K562 (cell line): ENCODE measurements around the gene SEC24C. TPM values are rescaled to one million over a fixed set of nuclear protein-coding genes. Genes with fewer than 3 reads are reported as not detected.
A peak's percentile ranks its signal among the peaks of the same experiment; 100 is the strongest.

ENCODE experiments used
- COPS2 ChIP-seq: fragments of 450-650 bp; conservative IDR thresholded peaks from 2 replicates; pipeline ENCODE4 v1.6.1; 2016; ENCODE audit warnings: mild to moderate bottlenecking, moderate library complexity
- EHMT2 ChIP-seq: fragments of 450-650 bp; IDR thresholded peaks from 2 replicates; pipeline ENCODE4 v1.6.1; 2018; ENCODE audit warnings: antibody characterized with exemption
- FIP1L1 ChIP-seq: fragments of 200-400 bp; formaldehyde crosslinking; IDR thresholded peaks from 2 replicates; pipeline ENCODE4 v1.6.1; 2018; ENCODE audit warnings: mild to moderate bottlenecking, low read depth, low read length; ENCODE audit not compliant: poor library complexity, severe bottlenecking
- GATAD2B ChIP-seq: fragments of 450-650 bp; IDR thresholded peaks from 2 replicates; pipeline ENCODE4 v1.6.1; 2017; ENCODE audit warnings: mild to moderate bottlenecking, borderline replicate concordance
- HDAC3 ChIP-seq: fragments of 450-650 bp; IDR thresholded peaks from 2 replicates; pipeline ENCODE4 v1.6.1; 2018; ENCODE audit warnings: borderline replicate concordance, mild to moderate bottlenecking, moderate library complexity; ENCODE audit not compliant: partially characterized antibody
- HMGN3 ChIP-seq: IDR thresholded peaks from 2 replicates; pipeline ENCODE4 v1.6.1; 2011; ENCODE audit warnings: borderline replicate concordance, low read depth, mild to moderate bottlenecking, mixed read lengths, low read length; ENCODE audit not compliant: insufficient read length; ENCODE audit errors: extremely low read depth
- NFYB ChIP-seq: IDR thresholded peaks from 2 replicates; pipeline ENCODE4 v1.6.1; 2011; ENCODE audit warnings: mild to moderate bottlenecking, moderate library complexity; ENCODE audit not compliant: insufficient read length; ENCODE audit errors: extremely low read depth
- NR2F6 ChIP-seq: fragments of 450-650 bp; formaldehyde crosslinking; IDR thresholded peaks from 2 replicates; pipeline ENCODE4 v1.4.0; 2020; ENCODE audit warnings: mild to moderate bottlenecking
- OTX1 ChIP-seq: fragments of 450-650 bp; formaldehyde crosslinking; IDR thresholded peaks from 2 replicates; pipeline ENCODE4 v1.4.0; 2022; ENCODE audit warnings: mild to moderate bottlenecking
- RFX5 ChIP-seq: IDR thresholded peaks from 2 replicates; pipeline ENCODE4 v1.6.1; 2011; ENCODE audit warnings: low read depth, mild to moderate bottlenecking, improper control_type of control experiment, low read length
- SOX6 ChIP-seq: fragments of 450-650 bp; IDR thresholded peaks from 2 replicates; pipeline ENCODE4 v1.6.1; 2014; ENCODE audit warnings: mild to moderate bottlenecking
- USF2 ChIP-seq: sonication (generic); formaldehyde crosslinking; IDR thresholded peaks from 2 replicates; pipeline ENCODE4 v1.5.0; 2020; ENCODE audit warnings: missing genetic modification reagents
- ZBTB1 ChIP-seq: sonication (generic); formaldehyde crosslinking; IDR thresholded peaks from 2 replicates; pipeline ENCODE4 v1.8.1; 2023; ENCODE audit warnings: missing genetic modification reagents, low read depth, mild to moderate bottlenecking, borderline replicate concordance
- ZNF124 ChIP-seq: sonication (generic); formaldehyde crosslinking; IDR thresholded peaks from 2 replicates; pipeline ENCODE4 v1.8.1; 2022; ENCODE audit warnings: missing genetic modification reagents
- ZNF174 ChIP-seq: fragments of 250-450 bp; sonication (Bioruptor Pico); IDR thresholded peaks from 2 replicates; pipeline ENCODE4 v1.4.0; 2020; ENCODE audit warnings: mild to moderate bottlenecking
- ZNF212 ChIP-seq: fragments of 450-650 bp; formaldehyde crosslinking; IDR thresholded peaks from 2 replicates; pipeline ENCODE4 v1.4.0; 2020; ENCODE audit warnings: mild to moderate bottlenecking
- ZNF3 ChIP-seq: fragments of 250-450 bp; sonication (Bioruptor Pico); IDR thresholded peaks from 2 replicates; pipeline ENCODE4 v1.5.0; 2021; ENCODE audit warnings: mild to moderate bottlenecking, moderate library complexity
- ZNF311 ChIP-seq: fragments of 250-450 bp; sonication (Bioruptor Pico); IDR thresholded peaks from 2 replicates; pipeline ENCODE4 v1.4.0; 2020; ENCODE audit warnings: mild to moderate bottlenecking, moderate library complexity
- ZNF699 ChIP-seq: fragments of 250-450 bp; sonication (Bioruptor Pico); IDR thresholded peaks from 2 replicates; pipeline ENCODE4 v1.8.0; 2021; ENCODE audit warnings: mild to moderate bottlenecking, moderate library complexity; ENCODE audit not compliant: insufficient replicate concordance
- ZNF75A ChIP-seq: fragments of 450-650 bp; formaldehyde crosslinking; IDR thresholded peaks from 2 replicates; pipeline ENCODE4 v1.4.0; 2020; ENCODE audit warnings: mild to moderate bottlenecking
- polyA plus RNA-seq, 8 experiments: library from polyadenylated mRNA; depleted of rRNA in 4 of 8; stranded (reverse) in 5 of 8; unstranded in 3 of 8; fragments of >200 nt; fragmentation: Nextera tagmentation in 2 of 8; fragmentation: Illumina TruSeq in 1 of 8; extraction: Ambion mirVana in 2 of 8; extraction: Trizol in 1 of 8; gene quantifications; 2 replicates each; pipeline versions ENCODE4 v1.2.1 to v1.2.3, GENCODE V29; 2011 to 2014; ENCODE audit warnings: inconsistent platforms in 1 of 8, missing spikeins in 1 of 8
- total RNA-seq, 7 experiments: library from RNA; depleted of rRNA in 6 of 7; stranded (reverse); fragments of >200 nt in 6 of 7; fragmentation: Illumina TruSeq in 2 of 7; extraction: Trizol in 2 of 7; gene quantifications; 2 replicates each; pipeline versions ENCODE4 v1.2.1 to v1.2.3, GENCODE V29; 2011 to 2021; ENCODE audit warnings: low replicate concordance in 1 of 7
- TF ChIP-seq, protein P1 (sequence below), 3 experiments: IDR thresholded peaks in 2 of 3; conservative IDR thresholded peaks in 1 of 3; 2 replicates each; pipeline ENCODE4 v1.5.1; 2011 to 2012; ENCODE audit warnings: low read length in 3 of 3, mild to moderate bottlenecking in 3 of 3, control low read depth in 2 of 3, improper control_type of control experiment in 1 of 3, inconsistent platforms in 1 of 3, low read depth in 1 of 3, mixed read lengths in 1 of 3, moderate library complexity in 1 of 3; ENCODE audit not compliant: insufficient read depth in 2 of 3
- TF ChIP-seq, protein P2 (sequence below): fragments of 250-450 bp; sonication (Bioruptor Pico); IDR thresholded peaks from 2 replicates; pipeline ENCODE4 v1.4.0; 2020
- TF ChIP-seq, protein P3 (sequence below): sonication (generic); formaldehyde crosslinking; IDR thresholded peaks from 2 replicates; pipeline ENCODE4 v1.8.0; 2023; ENCODE audit warnings: mild to moderate bottlenecking, missing genetic modification reagents

The SEC24C gene
- total and polyA plus RNA-seq, 9 of the 15 experiments (the other 6 are each of a cell fraction or from before 2014, with no cell fraction given), result 19.0 to 115 (median 70.5) TPM

DNA sequence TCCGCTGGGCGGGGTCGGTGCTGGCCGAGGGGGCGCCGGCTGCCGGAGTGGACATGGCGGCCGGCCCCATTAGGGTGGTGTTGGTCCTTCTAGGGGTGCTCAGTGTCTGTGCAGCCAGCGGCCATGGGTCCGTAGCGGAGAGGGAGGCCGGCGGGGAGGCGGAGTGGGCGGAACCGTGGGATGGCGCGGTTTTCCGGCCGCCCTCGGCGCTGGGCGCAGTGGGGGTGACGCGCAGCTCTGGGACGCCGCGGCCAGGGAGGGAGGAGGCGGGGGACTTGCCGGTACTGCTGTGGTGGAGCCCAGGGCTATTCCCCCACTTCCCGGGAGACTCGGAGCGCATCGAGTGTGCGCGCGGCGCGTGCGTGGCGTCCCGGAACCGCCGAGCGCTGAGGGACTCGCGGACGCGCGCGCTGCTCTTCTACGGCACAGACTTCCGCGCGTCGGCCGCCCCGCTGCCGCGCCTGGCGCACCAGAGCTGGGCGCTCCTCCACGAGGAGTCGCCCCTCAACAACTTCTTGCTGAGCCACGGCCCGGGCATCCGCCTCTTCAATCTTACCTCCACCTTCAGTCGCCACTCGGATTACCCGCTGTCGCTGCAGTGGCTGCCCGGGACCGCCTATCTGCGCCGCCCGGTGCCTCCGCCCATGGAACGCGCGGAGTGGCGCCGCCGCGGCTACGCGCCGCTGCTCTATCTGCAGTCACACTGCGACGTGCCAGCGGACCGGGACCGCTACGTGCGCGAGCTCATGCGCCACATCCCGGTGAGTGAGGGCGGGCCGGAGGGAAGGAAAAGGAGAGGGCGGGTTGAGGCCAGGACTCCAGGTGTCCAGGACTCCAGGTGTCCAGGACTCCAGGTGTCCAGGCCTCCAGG, 28.3 kb downstream of the SEC24C start (continued):
- TF ChIP-seq, protein P1, sequence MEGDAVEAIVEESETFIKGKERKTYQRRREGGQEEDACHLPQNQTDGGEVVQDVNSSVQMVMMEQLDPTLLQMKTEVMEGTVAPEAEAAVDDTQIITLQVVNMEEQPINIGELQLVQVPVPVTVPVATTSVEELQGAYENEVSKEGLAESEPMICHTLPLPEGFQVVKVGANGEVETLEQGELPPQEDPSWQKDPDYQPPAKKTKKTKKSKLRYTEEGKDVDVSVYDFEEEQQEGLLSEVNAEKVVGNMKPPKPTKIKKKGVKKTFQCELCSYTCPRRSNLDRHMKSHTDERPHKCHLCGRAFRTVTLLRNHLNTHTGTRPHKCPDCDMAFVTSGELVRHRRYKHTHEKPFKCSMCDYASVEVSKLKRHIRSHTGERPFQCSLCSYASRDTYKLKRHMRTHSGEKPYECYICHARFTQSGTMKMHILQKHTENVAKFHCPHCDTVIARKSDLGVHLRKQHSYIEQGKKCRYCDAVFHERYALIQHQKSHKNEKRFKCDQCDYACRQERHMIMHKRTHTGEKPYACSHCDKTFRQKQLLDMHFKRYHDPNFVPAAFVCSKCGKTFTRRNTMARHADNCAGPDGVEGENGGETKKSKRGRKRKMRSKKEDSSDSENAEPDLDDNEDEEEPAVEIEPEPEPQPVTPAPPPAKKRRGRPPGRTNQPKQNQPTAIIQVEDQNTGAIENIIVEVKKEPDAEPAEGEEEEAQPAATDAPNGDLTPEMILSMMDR (IDR thresholded peaks at IDR 0.05 in 2 of 3, conservative IDR thresholded peaks at IDR 0.05 in 1 of 3; ENCODE audit: insufficient read depth in 2 of 3, low read depth in 1 of 3, low read length in 3 of 3), result peak in 2 of 3 experiments; percentile 22 to 24; a peak in 3 of 6 replicates
- TF ChIP-seq ZNF212 (CRISPR knock-in tag) (peak; percentile 88), ZNF311 (CRISPR knock-in tag) (no peak), EHMT2 (no peak), ZNF699 (CRISPR knock-in tag) (no peak), NR2F6 (CRISPR knock-in tag) (no peak), USF2 (no peak), RFX5 (no peak), COPS2 (no peak), FIP1L1 (peak; percentile 94), HMGN3 (peak; percentile 98), GATAD2B (peak; percentile 39), SOX6 (0 out of 2 replicates have a peak, but pooled peaks have one; percentile 26), ZNF75A (CRISPR knock-in tag) (no peak), NFYB (no peak), ZNF174 (no peak), ZNF124 (CRISPR knock-in tag) (no peak), OTX1 (CRISPR knock-in tag) (peak; percentile 97), HDAC3 (no peak), ZNF3 (CRISPR knock-in tag) (no peak), ZBTB1 (CRISPR knock-in tag) (peak; percentile 79; the same call in 1 of the 2 replicates)
- TF ChIP-seq, protein P2, sequence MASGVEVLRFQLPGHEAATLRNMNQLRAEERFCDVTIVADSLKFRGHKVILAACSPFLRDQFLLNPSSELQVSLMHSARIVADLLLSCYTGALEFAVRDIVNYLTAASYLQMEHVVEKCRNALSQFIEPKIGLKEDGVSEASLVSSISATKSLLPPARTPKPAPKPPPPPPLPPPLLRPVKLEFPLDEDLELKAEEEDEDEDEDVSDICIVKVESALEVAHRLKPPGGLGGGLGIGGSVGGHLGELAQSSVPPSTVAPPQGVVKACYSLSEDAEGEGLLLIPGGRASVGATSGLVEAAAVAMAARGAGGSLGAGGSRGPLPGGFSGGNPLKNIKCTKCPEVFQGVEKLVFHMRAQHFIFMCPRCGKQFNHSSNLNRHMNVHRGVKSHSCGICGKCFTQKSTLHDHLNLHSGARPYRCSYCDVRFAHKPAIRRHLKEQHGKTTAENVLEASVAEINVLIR (CRISPR knock-in tag), result peak; percentile 85
- TF ChIP-seq, protein P3, sequence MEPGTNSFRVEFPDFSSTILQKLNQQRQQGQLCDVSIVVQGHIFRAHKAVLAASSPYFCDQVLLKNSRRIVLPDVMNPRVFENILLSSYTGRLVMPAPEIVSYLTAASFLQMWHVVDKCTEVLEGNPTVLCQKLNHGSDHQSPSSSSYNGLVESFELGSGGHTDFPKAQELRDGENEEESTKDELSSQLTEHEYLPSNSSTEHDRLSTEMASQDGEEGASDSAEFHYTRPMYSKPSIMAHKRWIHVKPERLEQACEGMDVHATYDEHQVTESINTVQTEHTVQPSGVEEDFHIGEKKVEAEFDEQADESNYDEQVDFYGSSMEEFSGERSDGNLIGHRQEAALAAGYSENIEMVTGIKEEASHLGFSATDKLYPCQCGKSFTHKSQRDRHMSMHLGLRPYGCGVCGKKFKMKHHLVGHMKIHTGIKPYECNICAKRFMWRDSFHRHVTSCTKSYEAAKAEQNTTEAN (CRISPR knock-in tag), result no peak
